Kidney glomerular epithelial cell (primary cell): ENCODE data around the gene IL20RB.

ENCODE experiments used
- DNase-seq: peaks from one replicate; lab custom pipeline; 2025; lab: John Stamatoyannopoulos, UW

IL20RB gene

GRCh38 chr3:136957751-136958288 lies at the start of gene IL20RB:
IL20RB (plus strand) TSS chr3:136957983; CDS start chr3:136958114, 131 bp downstream.
- DNase-seq = no peak

- no peak for DNase-seq
Observed at GRCh38 chr3:136908297-136908696, 49.5 kb upstream of the IL20RB start.

GRCh38 chr3:136909187-136909586 lies 48.6 kb upstream of the IL20RB start:
- no peak for DNase-seq

GRCh38 chr3:136910697-136911096 lies 47.1 kb upstream of the IL20RB start:
- DNase-seq = no peak

GRCh38 chr3:136913168-136913567 lies 44.6 kb upstream of the IL20RB start:
- no peak for DNase-seq

- DNase-seq = no peak
Observed at GRCh38 chr3:136914739-136915138, 43.0 kb upstream of the IL20RB start.

GRCh38 chr3:136916223-136916622 lies 41.6 kb upstream of the IL20RB start:
- DNase-seq = no peak

GRCh38 chr3:136919799-136920580 lies 37.8 kb upstream of the IL20RB start:
- DNase-seq = no peak

GRCh38 chr3:136920904-136921611 lies 36.7 kb upstream of the IL20RB start:
- DNase-seq = no peak

- DNase-seq = no peak
Observed at GRCh38 chr3:136925425-136926190, 32.2 kb upstream of the IL20RB start.

- DNase-seq = no peak
Observed at GRCh38 chr3:136928240-136928639, 29.5 kb upstream of the IL20RB start.

- DNase-seq = no peak
Observed at GRCh38 chr3:136929977-136930670, 27.7 kb upstream of the IL20RB start.

GRCh38 chr3:136931606-136932005 lies 26.2 kb upstream of the IL20RB start:
- no peak for DNase-seq

- DNase-seq = peak; percentile 13
Observed at GRCh38 chr3:136932523-136932922, 25.3 kb upstream of the IL20RB start.

- no peak for DNase-seq
Observed at GRCh38 chr3:136932978-136933772, 24.6 kb upstream of the IL20RB start.

- no peak for DNase-seq
Observed at GRCh38 chr3:136937175-136937574, 20.6 kb upstream of the IL20RB start.

- DNase-seq = no peak
Observed at GRCh38 chr3:136937851-136938250, 19.9 kb upstream of the IL20RB start.

GRCh38 chr3:136938334-136938733 lies 19.4 kb upstream of the IL20RB start:
- DNase-seq = no peak

- DNase-seq = no peak
Observed at GRCh38 chr3:136939489-136939888, 18.3 kb upstream of the IL20RB start.

GRCh38 chr3:136942803-136943202 lies 15.0 kb upstream of the IL20RB start:
- DNase-seq = no peak

GRCh38 chr3:136943436-136943835 lies 14.3 kb upstream of the IL20RB start:
- no peak for DNase-seq
